ENCODE results near the gene SLC34A1. TPM values are rescaled to one million over a fixed set of nuclear protein-coding genes. Genes with fewer than 3 reads are reported as not detected.

The SLC34A1 gene
- total and polyA plus RNA-seq, 2 of the 4 experiments (the other 2 are of a cell fraction): not detected

DNA sequence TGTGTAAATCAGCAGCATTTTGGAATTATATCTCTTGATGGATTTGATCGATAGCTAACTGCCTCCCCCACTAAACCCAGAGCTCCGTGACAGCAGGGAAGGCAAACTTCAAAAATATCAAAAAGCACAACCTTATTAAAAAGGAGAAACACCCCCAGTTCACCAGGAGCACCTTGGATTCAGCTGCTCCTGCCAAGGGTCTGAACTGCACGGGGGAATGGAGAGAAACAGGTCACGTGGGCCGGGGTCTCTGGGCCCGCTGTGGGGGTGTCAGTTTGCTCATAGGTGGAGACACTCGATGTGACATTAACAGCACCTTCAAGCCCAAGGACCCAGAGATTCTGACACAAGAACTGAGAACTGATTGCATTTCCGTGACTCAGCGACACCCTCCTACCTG, 1.1 kb upstream of the SLC34A1 start:
- no peak overlapping the region for H4K8ac ChIP-seq (ENCODE audit: low read depth in 2 of 2, low read length in 2 of 2)
- no peaks in the 10 kb centered on the region for H4K20me1 ChIP-seq (ENCODE audit: insufficient read depth, low read length)
- H3K23ac ChIP-seq (ENCODE audit: low read depth, low read length): no peak overlapping the region
- no peak overlapping the region for H3K27ac ChIP-seq (ENCODE audit: insufficient read depth, low read length)
- ChIA-PET POLR2A (ENCODE audit: unreplicated experiment) (no interaction called here), CTCF (interaction anchor here (1.0 kb wide), 1 partner anchor 13 kb away, joined by 3 read pairs; no protein-coding TSS in a partner anchor)
- H3K4me3 ChIP-seq (ENCODE audit: insufficient read depth, low read depth, low read length): no peak overlapping the region
- 60% methylated on average over 1 of the region's 9 CpGs; no CpG with 5 or more reads in 1 of the 2 experiments for WGBS, 2 experiments (ENCODE audit: extremely low coverage in 2 of 2, insufficient read length in 1 of 2)
- intact Hi-C loops (cut with micrococcal nuclease): no loop called here
- no peak overlapping the region for H2BK20ac ChIP-seq (ENCODE audit: low read depth, low read length)
- no TSS peak for BruUV-seq (replicated peaks)
- peaks cover 37% of the 10 kb centered on the region for H3K27me3 ChIP-seq (ENCODE audit: control insufficient read depth, insufficient read depth, low read length)
- H3K18ac ChIP-seq (ENCODE audit: low read depth, low read length): no peak overlapping the region
- in situ Hi-C loops (cut with MboI; ENCODE audit: low sequenced_read_pairs): no loop called here
- no peak overlapping the region for H2BK120ac ChIP-seq (ENCODE audit: low read depth, low read length)
- TF ChIP-seq MXI1 (IDR thresholded peaks at IDR 0.05; ENCODE audit: borderline replicate concordance, low read depth, low read length) (no peak), RCOR1 (IDR thresholded peaks at IDR 0.05; ENCODE audit: insufficient replicate concordance, low read length) (no peak), USF2 (IDR thresholded peaks at IDR 0.05; ENCODE audit: low read depth, low read length) (no peak), NFE2L2 (IDR thresholded peaks at IDR 0.05; ENCODE audit: low read depth, low read length) (no peak), MAFK (IDR thresholded peaks at IDR 0.05; ENCODE audit: low read depth, low read length) (no peak), CHD1 (IDR thresholded peaks at IDR 0.05; ENCODE audit: low read depth, low read length) (no peak), FOS (IDR thresholded peaks at IDR 0.05; ENCODE audit: low read depth, low read length) (no peak)
- TF ChIP-seq, protein P1, sequence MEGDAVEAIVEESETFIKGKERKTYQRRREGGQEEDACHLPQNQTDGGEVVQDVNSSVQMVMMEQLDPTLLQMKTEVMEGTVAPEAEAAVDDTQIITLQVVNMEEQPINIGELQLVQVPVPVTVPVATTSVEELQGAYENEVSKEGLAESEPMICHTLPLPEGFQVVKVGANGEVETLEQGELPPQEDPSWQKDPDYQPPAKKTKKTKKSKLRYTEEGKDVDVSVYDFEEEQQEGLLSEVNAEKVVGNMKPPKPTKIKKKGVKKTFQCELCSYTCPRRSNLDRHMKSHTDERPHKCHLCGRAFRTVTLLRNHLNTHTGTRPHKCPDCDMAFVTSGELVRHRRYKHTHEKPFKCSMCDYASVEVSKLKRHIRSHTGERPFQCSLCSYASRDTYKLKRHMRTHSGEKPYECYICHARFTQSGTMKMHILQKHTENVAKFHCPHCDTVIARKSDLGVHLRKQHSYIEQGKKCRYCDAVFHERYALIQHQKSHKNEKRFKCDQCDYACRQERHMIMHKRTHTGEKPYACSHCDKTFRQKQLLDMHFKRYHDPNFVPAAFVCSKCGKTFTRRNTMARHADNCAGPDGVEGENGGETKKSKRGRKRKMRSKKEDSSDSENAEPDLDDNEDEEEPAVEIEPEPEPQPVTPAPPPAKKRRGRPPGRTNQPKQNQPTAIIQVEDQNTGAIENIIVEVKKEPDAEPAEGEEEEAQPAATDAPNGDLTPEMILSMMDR (conservative IDR thresholded peaks at IDR 0.05; ENCODE audit: low read depth, low read length): no peak
- H3K79me1 ChIP-seq (ENCODE audit: low read depth in 1 of 2, low read length in 2 of 2): no peaks in the 10 kb centered on the region
- peaks cover 9% of the 10 kb centered on the region; the same call in 1 of the 2 replicates for H3K4me1 ChIP-seq (ENCODE audit: control insufficient read depth, insufficient read depth, low read length)
- no peak overlapping the region for H3K4ac ChIP-seq (ENCODE audit: low read depth, low read length)
- peaks cover 6% of the 10 kb centered on the region; the same call in 1 of the 2 replicates for H3K9me1 ChIP-seq (ENCODE audit: insufficient read depth, low read length)
- H2BK5ac ChIP-seq (ENCODE audit: low read depth, low read length, poor library complexity, severe bottlenecking): no peak overlapping the region
- no peak overlapping the region for H3K14ac ChIP-seq (replicated peaks; ENCODE audit: low read depth, low read length)
- no peak overlapping the region for H2AFZ ChIP-seq (replicated peaks; ENCODE audit: low read length, poor library complexity)
- no peak overlapping the region for H4K91ac ChIP-seq (ENCODE audit: insufficient read depth, low read depth, low read length)
- H2AK9ac ChIP-seq (replicated peaks; ENCODE audit: low read depth, low read length, poor library complexity): no peak overlapping the region
- no peak overlapping the region for H3K4me2 ChIP-seq (ENCODE audit: low read depth, low read length)
- no peak for ATAC-seq (ENCODE audit: low read depth)
- H3K9me3 ChIP-seq (ENCODE audit: control insufficient read depth, insufficient read depth, low read length): no peaks in the 10 kb centered on the region
- no peak overlapping the region for H2AK5ac ChIP-seq (ENCODE audit: low read depth, low read length)
- H3K9ac ChIP-seq (ENCODE audit: low read depth, low read length): no peak overlapping the region
- DNase-seq: no peak
- no peak overlapping the region for H2BK15ac ChIP-seq (ENCODE audit: low read depth, low read length)
- no peaks in the 10 kb centered on the region for H3K36me3 ChIP-seq (ENCODE audit: control insufficient read depth, insufficient read depth, low read length)
- H3K56ac ChIP-seq (ENCODE audit: extremely low read depth, insufficient read depth, low read length): no peak overlapping the region
- no peak overlapping the region for H4K5ac ChIP-seq (ENCODE audit: low read depth, low read length)
- dilution Hi-C loops (cut with HindIII; ENCODE audit: low sequenced_read_pairs, unreplicated experiment): no loop called here

Data from IMR-90 (cell line).